NAMALWA (cell line): ENCODE measurements around the gene EWSR1.

ENCODE experiments used
- DNase-seq: peaks from one replicate; pipeline ENCODE4 v3.0.0-alpha.2; 2015; ENCODE audit warnings: low spot score

Gene EWSR1

DNA sequence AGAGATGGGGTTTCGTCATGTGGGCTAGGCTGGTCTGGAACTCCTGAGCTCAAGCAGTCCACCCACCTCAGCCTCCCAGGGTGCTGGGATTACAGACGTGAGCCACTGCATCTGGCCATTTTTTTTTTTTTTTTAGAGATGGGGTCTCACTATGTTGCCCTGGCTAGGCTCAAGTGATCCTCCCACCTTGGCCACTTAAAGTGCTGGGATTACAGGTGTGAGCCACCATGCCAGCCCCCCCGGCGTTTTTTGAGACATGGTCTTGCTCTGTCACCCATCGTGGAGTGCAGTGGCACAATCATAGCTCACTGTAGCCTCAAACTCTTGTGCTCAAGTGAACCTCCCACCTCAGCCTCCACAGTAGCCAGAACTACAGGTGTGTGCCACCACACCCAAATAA is 16.8 kb upstream of the EWSR1 start:
- DNase-seq, result no peak

GRCh38 chr22:29251981-29252911 is 15.8 kb upstream of the EWSR1 start:
- DNase-seq, result no peak

- DNase-seq, result no peak
Observed at GRCh38 chr22:29253561-29254285, 14.3 kb upstream of the EWSR1 start.

- DNase-seq, result no peak
Observed at GRCh38 chr22:29254286-29254660, 13.8 kb upstream of the EWSR1 start.

GRCh38 chr22:29255064-29255621 is 12.9 kb upstream of the EWSR1 start:
- no peak for DNase-seq

- DNase-seq, result no peak
Observed at GRCh38 chr22:29256606-29257325, 11.3 kb upstream of the EWSR1 start.

DNA sequence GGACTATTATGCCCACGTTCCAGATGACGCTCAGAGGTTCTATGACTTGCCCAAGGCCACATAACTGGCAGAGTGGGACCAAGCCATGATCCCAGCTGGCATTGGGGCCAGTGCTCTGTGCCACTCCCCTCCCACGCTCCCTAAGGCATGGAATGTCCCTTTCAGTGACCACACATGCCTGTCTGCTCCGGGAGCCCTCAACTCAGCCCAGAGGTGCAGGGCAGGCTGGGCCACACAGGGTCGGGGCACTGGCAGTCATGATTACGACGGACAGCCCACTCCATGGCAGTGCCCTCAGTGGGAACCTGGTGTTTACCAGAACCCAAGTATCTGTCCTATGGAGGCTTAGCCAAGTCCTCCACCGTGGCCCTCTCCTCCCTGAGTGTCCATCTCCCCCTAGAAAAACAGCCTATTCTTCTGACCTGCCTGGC is 10.3 kb upstream of the EWSR1 start:
- no peak for DNase-seq

- DNase-seq, result no peak
Observed at GRCh38 chr22:29258407-29259252, 9.4 kb upstream of the EWSR1 start.

DNA sequence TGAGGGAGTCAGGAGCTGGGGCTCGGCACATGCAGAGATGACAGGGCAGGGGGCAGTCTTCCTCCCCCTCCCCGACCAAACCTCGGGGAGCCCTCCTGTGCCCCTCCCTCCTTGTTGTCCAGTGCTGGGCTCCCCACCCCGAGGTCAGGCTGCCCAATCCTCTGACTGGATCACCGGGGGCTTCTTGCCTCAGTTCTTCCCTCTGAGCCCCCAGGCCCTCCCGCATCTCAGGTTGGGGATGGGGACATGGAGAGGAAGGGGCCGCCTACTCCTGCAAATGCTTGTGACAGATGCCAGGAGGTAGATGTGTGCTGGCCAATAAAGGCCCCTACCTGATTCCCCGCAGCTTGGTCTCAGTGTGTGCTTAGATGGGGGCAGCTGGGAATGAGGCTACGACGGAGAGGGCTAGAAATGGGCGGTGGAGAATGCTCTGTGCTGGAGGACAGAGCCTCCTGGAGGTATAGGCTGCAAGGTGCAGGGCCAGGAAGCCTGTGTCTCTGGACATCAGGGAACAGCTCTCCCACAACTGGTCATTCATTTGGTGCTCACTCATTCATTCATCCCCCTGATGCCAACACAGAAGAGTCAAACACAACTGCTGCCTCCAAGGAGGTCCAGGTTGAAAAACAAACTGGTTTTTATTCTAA is 8.7 kb upstream of the EWSR1 start:
- no peak for DNase-seq

GRCh38 chr22:29260031-29260560 is 8.0 kb upstream of the EWSR1 start:
- DNase-seq, result no peak

GRCh38 chr22:29260601-29261315 is 7.3 kb upstream of the EWSR1 start:
- DNase-seq, result no peak

DNA sequence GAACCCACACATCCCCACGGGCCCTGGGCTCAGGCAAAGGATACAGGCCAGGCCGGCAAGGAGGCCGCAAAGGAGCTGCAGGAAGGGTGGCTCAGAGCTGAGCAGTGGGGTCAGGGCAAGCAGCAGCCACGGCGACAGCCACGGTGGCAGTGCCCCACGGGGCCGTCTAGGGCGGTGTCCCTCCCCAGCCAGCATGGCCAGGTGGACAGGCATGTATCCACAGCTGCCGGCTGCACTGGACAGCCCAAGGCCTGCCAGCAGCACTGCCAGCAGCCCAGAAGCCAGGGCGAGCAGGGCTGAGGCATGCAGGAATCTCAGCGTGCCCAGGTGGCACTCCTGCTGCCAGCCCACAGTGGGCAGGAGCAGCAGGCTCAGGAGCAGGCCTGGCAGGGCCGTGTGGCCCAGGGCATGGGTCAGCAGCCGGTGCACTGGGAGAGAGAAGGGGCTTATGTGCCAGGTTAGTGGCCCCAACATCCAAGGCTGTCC is 4.2 kb upstream of the EWSR1 start:
- no peak for DNase-seq

- no peak for DNase-seq
Observed at GRCh38 chr22:29265305-29265704, 2.8 kb upstream of the EWSR1 start.

- DNase-seq, result no peak
Observed at GRCh38 chr22:29265929-29266328, 2.1 kb upstream of the EWSR1 start.

DNA sequence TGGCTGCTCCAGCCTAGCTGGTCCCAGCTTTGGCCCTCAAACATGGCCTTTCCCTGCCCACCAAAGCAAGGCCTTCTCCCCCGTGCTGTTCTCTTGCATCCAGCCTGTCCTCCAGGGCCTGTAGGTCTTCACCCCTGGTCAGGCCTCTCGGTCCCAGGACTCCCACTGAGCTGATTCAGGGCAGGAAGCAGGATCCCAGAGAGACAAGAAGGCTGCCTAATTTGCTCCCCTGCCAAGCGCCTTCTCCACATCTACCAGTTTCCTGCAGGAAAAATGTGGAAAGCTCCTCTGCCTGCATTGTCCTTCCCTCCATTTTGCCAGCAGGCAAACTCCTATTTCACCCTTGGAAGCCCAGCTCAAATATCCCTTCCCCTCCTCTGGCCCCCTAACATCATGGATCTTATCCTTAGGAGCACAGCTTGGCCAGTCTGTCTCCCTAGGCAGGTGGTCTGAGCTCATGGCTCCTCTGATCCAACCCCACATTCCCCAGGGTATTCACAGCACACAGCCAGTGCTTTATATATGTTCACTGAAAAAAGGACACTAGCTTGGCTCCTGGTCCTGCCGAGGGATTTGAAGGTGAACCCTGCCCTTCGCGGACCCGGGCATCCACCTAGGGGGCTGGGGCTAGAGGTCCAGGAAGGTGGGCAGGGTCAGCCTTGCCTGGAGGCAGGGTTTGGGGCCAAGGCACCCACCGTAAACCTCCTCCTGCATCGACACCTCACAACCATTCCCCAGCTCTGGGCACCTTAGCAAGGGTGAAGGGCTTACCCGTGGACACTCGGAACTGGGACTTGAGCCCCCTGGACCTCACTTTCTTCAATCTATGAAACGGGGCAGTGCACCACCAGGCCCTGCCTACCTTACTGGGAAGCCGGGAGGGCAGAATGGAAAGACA is 1.3 kb upstream of the EWSR1 start:
- DNase-seq, result peak; percentile 30

DNA sequence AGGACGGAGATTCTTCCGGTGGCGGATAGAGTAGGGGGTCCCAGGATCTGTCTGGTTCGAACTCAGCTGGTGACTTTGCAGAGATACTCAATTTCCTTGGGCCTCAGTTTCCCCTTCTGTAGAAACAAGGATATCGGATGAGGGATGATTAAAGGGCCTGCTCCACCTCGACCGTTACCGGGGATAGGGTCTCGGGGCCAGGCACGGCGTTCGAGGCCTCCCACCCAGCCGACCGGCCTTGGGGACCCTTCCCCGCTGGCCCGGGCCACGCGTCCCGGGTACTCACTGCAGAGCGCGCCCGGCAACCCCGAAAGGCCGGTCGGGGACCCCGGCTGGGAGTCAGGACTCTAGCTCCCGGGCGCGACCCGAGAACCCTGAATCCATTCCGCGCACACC is 608 bp upstream of the EWSR1 start:
- no peak for DNase-seq

DNA sequence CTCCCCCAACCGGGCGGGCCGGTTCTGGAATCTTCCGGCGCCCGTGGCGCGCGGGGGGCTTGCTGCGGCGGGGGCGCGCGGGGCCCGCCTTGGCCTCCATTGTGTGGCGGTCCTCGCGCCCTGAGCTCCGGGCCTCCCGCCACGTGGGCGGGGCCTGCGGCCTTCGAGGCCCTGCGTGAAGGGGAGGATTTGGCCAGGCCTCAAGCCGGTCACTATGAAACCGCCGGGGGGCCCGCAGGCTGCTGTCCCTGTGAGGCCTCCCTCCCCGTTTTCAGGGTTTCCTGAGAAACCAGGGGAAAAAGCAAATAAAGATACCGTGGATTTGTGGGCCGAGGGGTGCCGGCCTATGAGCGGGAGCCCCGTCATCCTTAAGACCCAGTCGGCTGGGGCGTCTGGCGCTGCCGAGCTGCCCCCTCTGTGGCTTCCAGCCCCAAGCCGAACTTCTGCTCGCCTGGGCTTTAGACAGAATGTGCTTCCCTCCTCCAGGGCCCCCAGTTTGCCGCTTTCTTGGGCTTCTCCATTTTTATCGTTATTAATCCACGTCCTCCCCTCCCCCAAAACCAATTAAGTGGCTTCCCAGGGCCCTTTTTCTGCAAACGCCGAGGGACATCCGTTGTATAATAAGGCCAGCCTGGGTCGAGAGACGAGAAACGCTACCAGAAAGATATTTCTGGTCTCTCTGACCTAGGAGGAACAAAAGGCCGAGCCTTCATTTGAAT is 602 bp downstream of the EWSR1 start:
- peak; percentile 65 for DNase-seq

DNA sequence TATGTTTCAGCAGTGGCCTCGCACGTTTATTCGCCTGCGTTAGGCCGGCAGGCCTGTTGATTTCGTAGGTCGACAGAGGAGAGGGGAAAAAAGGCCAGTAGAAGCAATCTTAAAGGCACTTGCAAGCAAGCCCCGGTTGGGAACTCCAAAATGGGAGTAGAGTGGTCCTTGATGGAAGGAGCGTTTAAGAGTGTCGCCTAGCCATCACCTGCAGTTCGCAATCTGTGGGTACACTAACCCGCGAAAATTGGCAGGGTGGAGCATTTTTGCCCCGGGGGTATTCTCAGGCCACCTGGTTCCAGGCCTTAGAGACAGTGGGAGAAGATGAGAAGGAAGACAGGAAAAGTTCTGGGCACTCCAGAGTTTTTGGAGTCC is 1.1 kb downstream of the EWSR1 start:
- peak; percentile 48 for DNase-seq
